DMS114 treated with DMSO at 0.1 percent for 48 hours (cell line): ENCODE data around the gene RECK.
"Not testable (repeated sequence)": the region's sequence is repeated elsewhere in the genome, so short reads cannot be mapped to it uniquely, and the experiment has no call there.

ENCODE experiments used
- DNase-seq: peaks from one replicate; lab custom pipeline; 2025; ENCODE audit not compliant: unreplicated experiment; lab: John Stamatoyannopoulos, UW

The RECK gene

GRCh38 chr9:36152741-36153438 lies 116.2 kb downstream of the RECK start:
- no peak for DNase-seq

DNA sequence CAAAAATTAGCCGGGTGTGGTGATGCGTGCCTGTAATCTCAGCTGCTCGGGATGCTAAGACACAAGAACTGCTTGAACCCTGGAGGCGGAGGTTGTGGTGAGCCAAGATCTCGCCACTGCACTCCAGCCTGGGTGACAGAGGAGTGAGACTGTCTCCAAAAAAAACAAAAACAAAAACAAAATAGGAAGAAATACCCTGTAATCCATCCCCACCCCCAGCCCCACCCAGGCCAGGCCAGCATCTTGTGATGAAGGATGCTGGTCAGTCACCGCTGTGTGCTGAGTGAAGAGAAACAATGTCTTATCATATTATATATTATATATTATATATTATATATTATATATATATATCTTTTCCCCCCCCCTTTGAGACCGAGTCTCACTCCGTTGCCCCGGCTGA lies 117.0 kb downstream of the RECK start:
- no peak for DNase-seq

GRCh38 chr9:36154331-36154952 lies 117.7 kb downstream of the RECK start:
- DNase-seq = no peak

GRCh38 chr9:36156116-36156515 lies 119.4 kb downstream of the RECK start:
- no peak for DNase-seq

DNA sequence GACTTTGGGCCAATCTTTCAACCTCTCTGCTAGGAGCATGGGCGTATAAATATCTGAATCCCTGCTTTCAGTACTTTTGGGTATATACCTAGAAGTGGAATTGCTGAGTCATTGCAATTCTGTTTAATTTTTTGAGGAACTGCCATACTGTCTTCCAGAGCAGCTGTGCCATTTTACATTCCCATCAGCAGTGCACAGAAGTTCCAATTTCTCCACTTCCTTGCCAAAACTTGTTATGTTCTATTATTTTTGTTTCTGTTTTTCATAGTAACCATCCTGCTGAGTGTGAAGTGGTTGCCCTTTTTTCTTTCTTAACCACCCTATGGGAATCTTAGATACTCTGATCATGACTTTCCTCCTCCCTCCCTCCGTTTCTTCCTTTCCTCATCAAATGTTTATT lies 121.4 kb downstream of the RECK start:
- DNase-seq = no peak

- no peak for DNase-seq
Observed at GRCh38 chr9:36158917-36159316, 122.2 kb downstream of the RECK start.

- not testable (repeated sequence) for DNase-seq
Observed at GRCh38 chr9:36159509-36159908, 122.8 kb downstream of the RECK start.

- not testable (repeated sequence) for DNase-seq
Observed at GRCh38 chr9:36160126-36160525, 123.4 kb downstream of the RECK start.

- no peak for DNase-seq
Observed at GRCh38 chr9:36161187-36161586, 124.5 kb downstream of the RECK start.

GRCh38 chr9:36162211-36162738 lies 125.6 kb downstream of the RECK start:
- no peak for DNase-seq

- DNase-seq = no peak
Observed at GRCh38 chr9:36163049-36163785, 126.5 kb downstream of the RECK start.

DNA sequence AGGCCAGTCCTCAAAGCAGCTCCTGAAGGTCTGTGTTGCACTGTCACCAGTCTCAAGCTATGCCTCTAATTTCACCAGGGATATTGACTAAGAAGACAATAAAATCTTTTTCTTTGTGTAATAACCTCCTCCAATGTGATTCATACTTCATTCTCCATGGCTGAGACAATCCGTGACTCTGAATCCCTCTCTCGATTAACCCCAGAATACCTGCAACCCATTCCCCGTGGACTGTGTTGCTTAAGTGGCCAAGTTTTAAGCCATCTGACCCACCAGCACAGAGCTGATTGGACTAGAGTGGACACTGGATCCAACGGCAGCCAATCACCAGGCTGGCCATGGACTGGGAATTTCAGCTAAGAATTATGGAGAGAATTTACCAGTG lies 127.1 kb downstream of the RECK start:
- no peak for DNase-seq

DNA sequence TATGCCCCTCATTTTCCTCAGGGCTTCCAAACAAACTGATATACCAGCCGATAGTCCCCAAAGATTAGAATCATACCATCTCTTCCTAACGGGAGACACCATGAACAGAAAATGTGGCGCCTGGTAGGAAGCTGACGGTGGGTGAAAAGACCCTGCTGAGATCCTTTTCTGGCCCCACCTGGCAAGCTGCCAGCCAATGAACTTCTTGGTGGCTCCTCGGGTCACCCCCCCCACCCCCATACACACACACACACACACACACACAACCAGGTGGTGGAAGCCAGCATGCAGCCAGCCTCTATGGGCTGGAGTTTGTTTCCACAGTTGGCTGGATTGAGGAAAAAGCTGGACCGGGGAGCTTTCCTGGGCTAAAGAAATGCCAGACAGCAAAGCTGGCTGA lies 127.7 kb downstream of the RECK start:
- DNase-seq = no peak

- DNase-seq = no peak
Observed at GRCh38 chr9:36164989-36165388, 128.3 kb downstream of the RECK start.

GRCh38 chr9:36165826-36166167 lies 129.1 kb downstream of the RECK start:
- no peak for DNase-seq

- DNase-seq = peak; percentile 66
Observed at GRCh38 chr9:36166168-36166927, 129.6 kb downstream of the RECK start.

GRCh38 chr9:36169166-36169565 lies 132.5 kb downstream of the RECK start, which contains the start of gene CCIN:
TSS of gene CCIN (plus strand) at chr9:36169388. CDS start at chr9:36169503, 115 bp downstream.
- no peak for DNase-seq

- no peak for DNase-seq
Observed at GRCh38 chr9:36169708-36170107, 133.0 kb downstream of the RECK start.

GRCh38 chr9:36170531-36170930 lies 133.8 kb downstream of the RECK start:
- no peak for DNase-seq

DNA sequence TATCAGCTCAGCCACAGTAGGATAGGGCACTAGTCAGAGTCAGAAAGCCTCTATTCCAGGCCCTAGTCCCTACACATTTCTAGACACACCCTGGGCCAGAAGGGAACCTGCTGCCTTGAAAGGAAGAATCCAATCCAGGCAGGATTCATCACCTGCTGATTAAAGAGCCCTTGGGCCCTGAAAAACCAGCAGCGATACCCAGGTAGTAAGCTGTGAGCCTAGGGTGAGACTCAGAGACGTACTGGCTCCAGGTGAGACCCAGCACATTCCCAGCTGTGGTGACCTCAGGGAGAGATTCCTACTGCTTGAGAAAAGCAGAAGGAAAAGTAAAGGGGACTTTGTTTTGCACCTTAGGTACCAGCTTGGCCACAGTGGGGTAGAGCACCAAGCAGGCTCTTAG lies 137.1 kb downstream of the RECK start:
- no peak for DNase-seq
